H1 (cell line): Measurements from ENCODE around the gene RNF212. TPM values are rescaled to one million over a fixed set of nuclear protein-coding genes. Genes with fewer than 3 reads are reported as not detected.

ENCODE experiments used
- CTCF ChIA-PET: fragments of 300-600 bp; sonication (Branson Sonifier 250); formaldehyde crosslinking; loops from one replicate; lab custom pipeline; 2021; ENCODE audit not compliant: partially characterized antibody; lab: Charles Lee
- POLR2A ChIA-PET: fragments of 300-600 bp; sonication (Branson Sonifier 250); formaldehyde crosslinking; loops from one replicate; lab custom pipeline; 2021; ENCODE audit warnings: inconsistent platforms; ENCODE audit not compliant: partially characterized antibody; lab: Charles Lee
- DNase-seq, 2 experiments: peaks; one replicate each; pipeline versions ENCODE4 v3.0.0 to v3.0.0-alpha.2; 2010 to 2022; ENCODE audit warnings: low spot score in 2 of 2, low read depth in 1 of 2, mixed read lengths in 1 of 2
- FAIRE-seq: peaks from 2 replicates; lab custom pipeline; 2011; peaks lifted over from hg19 to GRCh38; lab: Jason Lieb, UNC
- H2AFZ ChIP-seq: 2 replicates; pipeline ENCODE4 v1.8.1; 2012; ENCODE audit warnings: low read length, inconsistent platforms
- H2AK5ac ChIP-seq: 2 replicates; pipeline ENCODE4 v1.6.1; 2013; ENCODE audit warnings: low read depth, low read length
- H2BK120ac ChIP-seq: replicated peaks from 2 replicates; pipeline ENCODE3; 2013; ENCODE audit warnings: low read depth, low read length, inconsistent platforms
- H2BK12ac ChIP-seq: 2 replicates; pipeline ENCODE4 v1.6.1; 2013; ENCODE audit warnings: low read depth, low read length
- H2BK15ac ChIP-seq: 2 replicates; pipeline ENCODE4 v1.6.1; 2013; ENCODE audit warnings: low read length
- H2BK20ac ChIP-seq: 2 replicates; pipeline ENCODE4 v1.6.1; 2013; ENCODE audit warnings: low read length
- H2BK5ac ChIP-seq: 2 replicates; pipeline ENCODE4 v1.6.1; 2013; ENCODE audit warnings: low read depth, low read length
- H3K14ac ChIP-seq: 2 replicates; pipeline ENCODE4 v1.6.1; 2013; ENCODE audit warnings: inconsistent platforms; ENCODE audit not compliant: insufficient read length
- H3K18ac ChIP-seq: 2 replicates; pipeline ENCODE4 v1.6.1; 2013; ENCODE audit warnings: low read length; ENCODE audit errors: extremely low read depth
- H3K23ac ChIP-seq: 2 replicates; pipeline ENCODE4 v1.6.1; 2013; ENCODE audit warnings: inconsistent platforms; ENCODE audit not compliant: insufficient read length
- H3K23me2 ChIP-seq: 2 replicates; pipeline ENCODE4 v1.6.1; 2013; ENCODE audit warnings: low read depth, low read length
- H3K27ac ChIP-seq: 2 replicates; pipeline ENCODE4 v1.6.1; 2011; ENCODE audit warnings: low read depth, low read length, inconsistent platforms
- H3K27me3 ChIP-seq, 4 experiments: replicated peaks in 1 of 4; 1 replicate in 1 of 4; 2 replicates in 3 of 4; pipeline versions ENCODE4 v1.6.1 to v1.8.1; 2011 to 2013; ENCODE audit warnings: low read length in 3 of 4, mild to moderate bottlenecking in 3 of 4, inconsistent platforms in 2 of 4, mixed read lengths in 2 of 4, moderate library complexity in 1 of 4; ENCODE audit not compliant: control insufficient read depth in 3 of 4, insufficient read depth in 3 of 4; ENCODE audit errors: extremely low read depth in 1 of 4
- H3K36me3 ChIP-seq, 4 experiments: 2 replicates each; pipeline versions ENCODE4 v1.6.1 to v1.8.1; 2011 to 2013; ENCODE audit warnings: mild to moderate bottlenecking in 4 of 4, low read length in 3 of 4, moderate library complexity in 2 of 4, control low read depth in 1 of 4, inconsistent platforms in 1 of 4; ENCODE audit not compliant: insufficient read depth in 4 of 4, control insufficient read depth in 2 of 4
- H3K4ac ChIP-seq: replicated peaks from 2 replicates; pipeline ENCODE3; 2013; ENCODE audit warnings: low read length, low read depth, mixed read lengths, inconsistent platforms; ENCODE audit not compliant: insufficient read length
- H3K4me1 ChIP-seq, 4 experiments: replicated peaks in 1 of 4; 1 replicate in 1 of 4; 2 replicates in 3 of 4; pipeline versions ENCODE4 v1.6.1 to v1.8.1; 2011 to 2013; ENCODE audit warnings: low read length in 3 of 4, inconsistent platforms in 2 of 4, mixed read lengths in 1 of 4; ENCODE audit not compliant: insufficient read depth in 4 of 4, control insufficient read depth in 3 of 4
- H3K4me2 ChIP-seq, 2 experiments: 2 replicates each; pipeline versions ENCODE4 v1.6.1 to v1.8.1; 2011 to 2013; ENCODE audit warnings: low read depth in 2 of 2, low read length in 2 of 2, control low read depth in 1 of 2, inconsistent platforms in 1 of 2, mild to moderate bottlenecking in 1 of 2; ENCODE audit not compliant: insufficient read depth in 1 of 2
- H3K4me3 ChIP-seq, 4 experiments: fragments of 200-600, 300-600 bp in 1 of 4; sonication (generic), shearing (Covaris generic), sonication (Bioruptor Twin) in 1 of 4; 2 replicates each; pipeline versions ENCODE4 v1.5.1 to v1.8.1; 2011 to 2016; ENCODE audit warnings: low read length in 4 of 4, low read depth in 3 of 4, control low read depth in 2 of 4, inconsistent platforms in 2 of 4, mild to moderate bottlenecking in 2 of 4, mixed read lengths in 1 of 4, moderate library complexity in 1 of 4; ENCODE audit not compliant: insufficient read depth in 2 of 4; ENCODE audit errors: extremely low read depth in 1 of 4
- H3K56ac ChIP-seq: replicated peaks from 2 replicates; pipeline ENCODE3; 2013; ENCODE audit warnings: low read depth, mild to moderate bottlenecking, mixed read lengths, low read length, inconsistent platforms; ENCODE audit not compliant: insufficient read length
- H3K79me1 ChIP-seq: 2 replicates; pipeline ENCODE4 v1.6.1; 2013; ENCODE audit warnings: low read depth, low read length, control low read depth
- H3K79me2 ChIP-seq, 2 experiments: 2 replicates each; pipeline versions ENCODE4 v1.6.1 to v1.8.1; 2012 to 2013; ENCODE audit warnings: low read length in 2 of 2, mild to moderate bottlenecking in 2 of 2, inconsistent platforms in 1 of 2; ENCODE audit not compliant: insufficient read depth in 2 of 2, control insufficient read depth in 1 of 2
- H3K9ac ChIP-seq, 4 experiments: replicated peaks in 1 of 4; 1 replicate in 1 of 4; 2 replicates in 3 of 4; pipeline versions ENCODE4 v1.6.1 to v1.8.1; 2011 to 2013; ENCODE audit warnings: low read depth in 3 of 4, low read length in 3 of 4, control low read depth in 2 of 4, mild to moderate bottlenecking in 2 of 4, moderate library complexity in 2 of 4, inconsistent platforms in 1 of 4; ENCODE audit errors: extremely low read depth in 1 of 4
- H3K9me3 ChIP-seq, 2 experiments: 2 replicates each; pipeline versions ENCODE4 v1.6.1 to v1.8.1; 2012 to 2013; ENCODE audit warnings: mild to moderate bottlenecking in 2 of 2, moderate library complexity in 2 of 2, control low read depth in 1 of 2, inconsistent platforms in 1 of 2, low read depth in 1 of 2, low read length in 1 of 2, mixed read lengths in 1 of 2; ENCODE audit not compliant: insufficient read depth in 2 of 2
- H4K20me1 ChIP-seq, 2 experiments: replicated peaks in 1 of 2; 2 replicates each; pipeline versions ENCODE3 to v1.8.1; 2011 to 2013; ENCODE audit warnings: inconsistent platforms in 2 of 2, low read length in 2 of 2, mild to moderate bottlenecking in 1 of 2; ENCODE audit not compliant: insufficient read depth in 2 of 2, control insufficient read depth in 1 of 2
- H4K5ac ChIP-seq: 2 replicates; pipeline ENCODE4 v1.6.1; 2013; ENCODE audit warnings: low read length, low read depth, mixed read lengths, inconsistent platforms; ENCODE audit not compliant: insufficient read length
- H4K8ac ChIP-seq: 2 replicates; pipeline ENCODE4 v1.8.0; 2013; ENCODE audit warnings: mild to moderate bottlenecking, moderate library complexity, low read length, inconsistent platforms; ENCODE audit not compliant: insufficient read depth; ENCODE audit errors: extremely low read depth
- H4K91ac ChIP-seq: replicated peaks from 2 replicates; pipeline ENCODE3; 2013; ENCODE audit warnings: low read length, mixed read lengths, inconsistent platforms; ENCODE audit not compliant: insufficient read length
- CREB1 ChIP-seq: IDR thresholded peaks from 2 replicates; pipeline ENCODE4 v1.6.1; 2012; ENCODE audit warnings: inconsistent platforms
- EGR1 ChIP-seq: IDR thresholded peaks from 2 replicates; pipeline ENCODE4 v1.6.1; 2011; ENCODE audit warnings: low read depth, low read length, borderline replicate concordance
- FOSL1 ChIP-seq: IDR thresholded peaks from 2 replicates; pipeline ENCODE4 v1.6.1; 2011; ENCODE audit warnings: mild to moderate bottlenecking, low read depth, low read length, moderate library complexity; ENCODE audit not compliant: insufficient read depth
- GABPA ChIP-seq: IDR thresholded peaks from 2 replicates; pipeline ENCODE4 v1.6.1; 2011; ENCODE audit warnings: mild to moderate bottlenecking, low read length, moderate library complexity, borderline replicate concordance; ENCODE audit not compliant: insufficient read depth
- RAD21 ChIP-seq, 2 experiments: IDR thresholded peaks in 1 of 2; conservative IDR thresholded peaks in 1 of 2; 2 replicates each; pipeline ENCODE4 v1.6.1; 2011; ENCODE audit warnings: low read depth in 2 of 2, low read length in 2 of 2, improper control_type of control experiment in 1 of 2, inconsistent platforms in 1 of 2, mild to moderate bottlenecking in 1 of 2, moderate library complexity in 1 of 2
- ZNF274 ChIP-seq: IDR thresholded peaks from 2 replicates; pipeline ENCODE4 v1.7.0; 2012; ENCODE audit warnings: low read length, borderline replicate concordance; ENCODE audit errors: extremely low read depth
- WGBS, 2 experiments: shearing (Covaris generic) in 1 of 2; methylation state at CpG; one replicate each; pipeline versions ENCODE4 v1.1.6 to v1.1.7; 2013 to 2015; ENCODE audit warnings: low lambda C conversion rate in 2 of 2, mixed read lengths in 2 of 2, inconsistent platforms in 1 of 2, low coverage in 1 of 2, missing lambda C conversion rate in 1 of 2; ENCODE audit not compliant: insufficient replicate concordance in 2 of 2, insufficient coverage in 1 of 2, insufficient read length in 1 of 2; ENCODE audit errors: extremely low coverage in 1 of 2, missing lambda C conversion rate in 1 of 2; 5-methylcytosine and 5-hydroxymethylcytosine counted together
- polyA plus RNA-seq, 7 experiments: library from polyadenylated mRNA; depleted of rRNA in 3 of 7; stranded (reverse) in 5 of 7; unstranded in 2 of 7; fragments of >200 nt in 5 of 7; fragments of 200-250 nt in 2 of 7; gene quantifications; 1 replicate in 5 of 7; 2 replicates in 1 of 7; 4 replicates in 1 of 7; pipeline versions ENCODE4 v1.2.1 to v1.2.3, GENCODE V29; 2011 to 2013; ENCODE audit warnings: missing spikeins in 2 of 7, mixed read lengths in 2 of 7
- total RNA-seq: library from RNA; stranded (reverse); fragmentation: NEBNext Ultra II Directional; extraction: Animal tissue kit (Norgen Biotek cat#: 25700); gene quantifications from 2 replicates; pipeline ENCODE4 v1.2.1, GENCODE V29; 2021
- TF ChIP-seq, protein P1 (sequence below): IDR thresholded peaks from 2 replicates; pipeline ENCODE4 v1.6.1; 2011; ENCODE audit warnings: low read length, improper control_type of control experiment

Gene RNF212
- total and polyA plus RNA-seq, 2 of the 8 experiments (the other 6 are each of a cell fraction or from before 2014, with no cell fraction given): 3.4 to 5.4 TPM

GRCh38 chr4:1092026-1092982 lies 21.1 kb downstream of the RNF212 start:
- Histone ChIP-seq H3K14ac (no peak overlapping the region), H2AFZ (no peak overlapping the region), H3K9me3 (peaks cover 0 to 9% of the 10 kb centered on the region in 2 experiments; a peak in 3 of 4 replicates), H3K9ac (no peak overlapping the region), H3K4ac (no peak overlapping the region), H3K27me3 (no peaks in the 10 kb centered on the region), H3K4me1 (no peaks in the 10 kb centered on the region; a peak in 1 of 7 replicates), H2BK120ac (no peak overlapping the region), H3K18ac (no peak overlapping the region), H4K20me1 (no peaks in the 10 kb centered on the region), H3K56ac (no peak overlapping the region), H2BK20ac (no peak overlapping the region), H2AK5ac (no peak overlapping the region), H3K4me2 (no peak overlapping the region), H3K79me1 (no peaks in the 10 kb centered on the region), H4K91ac (no peak overlapping the region), H2BK15ac (no peak overlapping the region), H3K23ac (no peak overlapping the region), H3K4me3 (no peak overlapping the region), H3K23me2 (no peaks in the 10 kb centered on the region), H3K27ac (no peak overlapping the region), H3K36me3 (no peaks in the 10 kb centered on the region), H4K8ac (no peak overlapping the region), H2BK12ac (no peak overlapping the region), H2BK5ac (no peak overlapping the region), H4K5ac (no peak overlapping the region), H3K79me2 (no peaks in the 10 kb centered on the region)
- DNase-seq (peak in 1 of 2 experiments; percentile 57), FAIRE-seq (no peak)
- 90% methylated on average over 28 of the region's 28 CpGs; no CpG with 5 or more reads in 1 of the 2 experiments for WGBS, 2 experiments
- CTCF ChIA-PET: interaction anchor here (1.0 to 4.1 kb wide), 14 partner anchors 8 to 218 kb away, joined by 3 to 19 read pairs (median 4); no protein-coding TSS in a partner anchor
- POLR2A ChIA-PET: interaction anchor here (1.0 kb wide), 1 partner anchor 13 kb away, joined by 3 read pairs; no protein-coding TSS in a partner anchor
- TF ChIP-seq RAD21 (IDR thresholded peaks at IDR 0.05 in 1 of 2, conservative IDR thresholded peaks at IDR 0.05 in 1 of 2; ENCODE audit: low read depth in 2 of 2, low read length in 2 of 2) (peak; percentile 16 to 53; a peak in 3 of 4 replicates), EGR1 (no peak), FOSL1 (no peak), GABPA (peak; percentile 13; the same call in 1 of the 2 replicates), CREB1 (no peak), ZNF274 (no peak)
- TF ChIP-seq, protein P1, sequence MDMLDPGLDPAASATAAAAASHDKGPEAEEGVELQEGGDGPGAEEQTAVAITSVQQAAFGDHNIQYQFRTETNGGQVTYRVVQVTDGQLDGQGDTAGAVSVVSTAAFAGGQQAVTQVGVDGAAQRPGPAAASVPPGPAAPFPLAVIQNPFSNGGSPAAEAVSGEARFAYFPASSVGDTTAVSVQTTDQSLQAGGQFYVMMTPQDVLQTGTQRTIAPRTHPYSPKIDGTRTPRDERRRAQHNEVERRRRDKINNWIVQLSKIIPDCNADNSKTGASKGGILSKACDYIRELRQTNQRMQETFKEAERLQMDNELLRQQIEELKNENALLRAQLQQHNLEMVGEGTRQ: no peak
